ENCODE measurements around the gene PLCB2. TPM values are rescaled to one million over a fixed set of nuclear protein-coding genes. Genes with fewer than 3 reads are reported as not detected.

The PLCB2 gene
- total and polyA plus RNA-seq, 2 experiments from 2014 or later: 9.5 to 13.8 TPM

GRCh38 chr15:40349163-40349562 is 41.4 kb upstream of the PLCB2 start (continued):
- TF ChIP-seq ZNF462 (CRISPR knock-in tag; IDR thresholded peaks at IDR 0.05) (no peak), EZH2phosphoT487 (IDR thresholded peaks at IDR 0.05; ENCODE audit: unreplicated experiment) (no peak), JUNB (IDR thresholded peaks at IDR 0.05; ENCODE audit: unreplicated experiment) (no peak), ETS1 (IDR thresholded peaks at IDR 0.05) (no peak), CREB1 (CRISPR knock-in tag; IDR thresholded peaks at IDR 0.05; ENCODE audit: low read depth) (no peak)

GRCh38 chr15:40348474-40348870 is 40.7 kb upstream of the PLCB2 start:
- no peaks in the 10 kb centered on the region for H4K20me1 ChIP-seq (replicated peaks; ENCODE audit: insufficient read depth)
- ATAC-seq (no peak), DNase-seq (ENCODE audit: low spot score) (no peak)
- H3K36me3 ChIP-seq (ENCODE audit: insufficient read depth): no peaks in the 10 kb centered on the region
- H3K79me2 ChIP-seq (replicated peaks; ENCODE audit: insufficient read depth): no peaks in the 10 kb centered on the region
- no peak overlapping the region for H2AFZ ChIP-seq
- no peaks in the 10 kb centered on the region for H3F3A ChIP-seq (replicated peaks; ENCODE audit: low read depth)
- Mint-ChIP-seq H3K9me3 (no peaks in the 10 kb centered on the region), H3K36me3 (ENCODE audit: low read depth) (no peaks in the 10 kb centered on the region), H3K4me1 (peaks cover 17% of the 10 kb centered on the region), H3K4me3 (no peak overlapping the region), H3K27me3 (ENCODE audit: insufficient read depth, low read depth, poor library complexity) (peaks cover 12% of the 10 kb centered on the region), H3K27ac (no peak overlapping the region)
- no peak overlapping the region for H3K4me2 ChIP-seq
- H3K27me3 ChIP-seq (ENCODE audit: insufficient read depth): no peaks in the 10 kb centered on the region
- H3K9me2 ChIP-seq (ENCODE audit: insufficient read depth): no peaks in the 10 kb centered on the region
- H3K27ac ChIP-seq (ENCODE audit: low read depth): no peak overlapping the region
- no peaks in the 10 kb centered on the region; the same call in 1 of the 2 replicates for H3K4me1 ChIP-seq (ENCODE audit: insufficient read depth)
- H3K4me3 ChIP-seq: no peak overlapping the region
- TF ChIP-seq STAT1 (IDR thresholded peaks at IDR 0.05; ENCODE audit: unreplicated experiment) (no peak), ZNF462 (CRISPR knock-in tag; IDR thresholded peaks at IDR 0.05) (no peak), EZH2phosphoT487 (IDR thresholded peaks at IDR 0.05; ENCODE audit: unreplicated experiment) (no peak), CTCF (conservative IDR thresholded peaks at IDR 0.05; ENCODE audit: low read depth in 2 of 2) (no peak)

Data from GM23338 (cell line).